ENCODE measurements around the gene PLAAT3.
"Not testable (repeated sequence)": the region's sequence is repeated elsewhere in the genome, so short reads cannot be mapped to it uniquely, and the experiment has no call there.

Gene PLAAT3

GRCh38 chr11:63609971-63610580 is 4.2 kb downstream of the PLAAT3 start:
- no peak for DNase-seq (ENCODE audit: low read depth in 2 of 2, low spot score in 1 of 2)

- DNase-seq (ENCODE audit: low read depth in 2 of 2, low spot score in 1 of 2): no peak
These were observed 4.7 kb downstream of the PLAAT3 start for GRCh38 chr11:63609536-63609935.

- DNase-seq (ENCODE audit: low read depth in 2 of 2, low spot score in 1 of 2): no peak
These were observed 5.6 kb downstream of the PLAAT3 start for GRCh38 chr11:63608353-63609345.

GRCh38 chr11:63603180-63603518 is 11.1 kb downstream of the PLAAT3 start:
- DNase-seq (ENCODE audit: low read depth in 2 of 2, low spot score in 1 of 2): no peak

GRCh38 chr11:63602290-63603179 is 11.7 kb downstream of the PLAAT3 start:
- DNase-seq (ENCODE audit: low read depth in 2 of 2, low spot score in 1 of 2): not testable (repeated sequence)

- no peak for DNase-seq (ENCODE audit: low read depth in 2 of 2, low spot score in 1 of 2)
These were observed 14.8 kb downstream of the PLAAT3 start for GRCh38 chr11:63599211-63600122.

- no peak for DNase-seq (ENCODE audit: low read depth in 2 of 2, low spot score in 1 of 2)
These were observed 15.7 kb downstream of the PLAAT3 start for GRCh38 chr11:63598556-63598955.

- DNase-seq (ENCODE audit: low read depth in 2 of 2, low spot score in 1 of 2): no peak
These were observed 18.9 kb downstream of the PLAAT3 start for GRCh38 chr11:63595296-63595695.

- no peak for DNase-seq (ENCODE audit: low read depth in 2 of 2, low spot score in 1 of 2)
These were observed 21.2 kb downstream of the PLAAT3 start for GRCh38 chr11:63592975-63593395.

GRCh38 chr11:63590024-63590788 is 24.0 kb downstream of the PLAAT3 start:
- no peak for DNase-seq (ENCODE audit: low read depth in 2 of 2, low spot score in 1 of 2)

- no peak for DNase-seq (ENCODE audit: low read depth in 2 of 2, low spot score in 1 of 2)
These were observed 25.2 kb downstream of the PLAAT3 start for GRCh38 chr11:63589000-63589399.

GRCh38 chr11:63586451-63587166 is 27.6 kb downstream of the PLAAT3 start:
- DNase-seq (ENCODE audit: low read depth in 2 of 2, low spot score in 1 of 2): no peak

GRCh38 chr11:63583357-63583677 is 30.9 kb downstream of the PLAAT3 start:
- no peak for DNase-seq (ENCODE audit: low read depth in 2 of 2, low spot score in 1 of 2)

- not testable (repeated sequence) for DNase-seq (ENCODE audit: low read depth in 2 of 2, low spot score in 1 of 2)
These were observed 33.0 kb downstream of the PLAAT3 start for GRCh38 chr11:63581224-63581623.

- DNase-seq (ENCODE audit: low read depth in 2 of 2, low spot score in 1 of 2): not testable (repeated sequence)
These were observed 35.4 kb downstream of the PLAAT3 start for GRCh38 chr11:63578882-63579281.

- no peak for DNase-seq (ENCODE audit: low read depth in 2 of 2, low spot score in 1 of 2)
These were observed 39.2 kb downstream of the PLAAT3 start for GRCh38 chr11:63574856-63575602.

GRCh38 chr11:63573881-63574855 is 40.1 kb downstream of the PLAAT3 start:
- no peak for DNase-seq (ENCODE audit: low read depth in 2 of 2, low spot score in 1 of 2)

Measured in stimulated activated CD8-positive, alpha-beta memory T cell treated with anti-CD3 and anti-CD28 coated beads, Interleukin-4, amount 100 ng/mL, for 4 hours (primary cell).